HepG2 (cell line): ENCODE results near the gene ZNF24. TPM values are rescaled to one million over a fixed set of nuclear protein-coding genes. Genes with fewer than 3 reads are reported as not detected.
A peak's percentile ranks its signal among the peaks of the same experiment; 100 is the strongest.

ENCODE experiments used
- DDIT3 ChIP-seq: sonication (generic); formaldehyde crosslinking; IDR thresholded peaks from 2 replicates; pipeline ENCODE4 v1.4.0; 2020; ENCODE audit warnings: mild to moderate bottlenecking, missing genetic modification reagents
- ETS1 ChIP-seq: sonication (generic); formaldehyde crosslinking; IDR thresholded peaks from 2 replicates; pipeline ENCODE4 v1.4.0; 2020; ENCODE audit warnings: missing genetic modification reagents
- FOSL2 ChIP-seq: sonication (generic); formaldehyde crosslinking; IDR thresholded peaks from 2 replicates; pipeline ENCODE4 v1.4.0; 2020; ENCODE audit warnings: missing genetic modification reagents
- FOXO1 ChIP-seq: sonication (generic); formaldehyde crosslinking; IDR thresholded peaks from 2 replicates; pipeline ENCODE4 v1.4.0; 2020; ENCODE audit warnings: missing genetic modification reagents
- HDAC6 ChIP-seq: fragments of 200-600 bp; sonication (generic); IDR thresholded peaks from 2 replicates; pipeline ENCODE4 v1.7.0; 2017; ENCODE audit warnings: mild to moderate bottlenecking, antibody characterized with exemption, low read length, low read depth
- KLF9 ChIP-seq: IDR thresholded peaks from 2 replicates; pipeline ENCODE4 v1.6.1; 2016; ENCODE audit warnings: low read depth
- MTF2 ChIP-seq: sonication (generic); formaldehyde crosslinking; IDR thresholded peaks from 2 replicates; pipeline ENCODE4 v1.5.0; 2020; ENCODE audit warnings: missing genetic modification reagents, borderline replicate concordance
- RERE ChIP-seq: IDR thresholded peaks from 2 replicates; pipeline ENCODE4 v1.6.1; 2016; ENCODE audit warnings: low read depth, missing genetic modification reagents, missing compliant biosample characterization
- SIX1 ChIP-seq: sonication (generic); formaldehyde crosslinking; IDR thresholded peaks from 2 replicates; pipeline ENCODE4 v1.4.0; 2020; ENCODE audit warnings: missing genetic modification reagents, borderline replicate concordance
- SMYD3 ChIP-seq: sonication (generic); formaldehyde crosslinking; IDR thresholded peaks from 2 replicates; pipeline ENCODE4 v1.8.1; 2023; ENCODE audit warnings: mild to moderate bottlenecking, missing genetic modification reagents
- TAF1 ChIP-seq: sonication (generic); formaldehyde crosslinking; IDR thresholded peaks from 2 replicates; pipeline ENCODE4 v1.4.0; 2020; ENCODE audit warnings: missing genetic modification reagents
- XRCC5 ChIP-seq: fragments of 200-400 bp; formaldehyde crosslinking; optimal IDR thresholded peaks from 2 replicates; pipeline ENCODE3; 2017; ENCODE audit warnings: mild to moderate bottlenecking, low read length
- ZBED4 ChIP-seq: sonication (generic); formaldehyde crosslinking; IDR thresholded peaks from 2 replicates; pipeline ENCODE4 v1.4.0; 2020; ENCODE audit warnings: missing genetic modification reagents, borderline replicate concordance
- ZNF292 ChIP-seq: sonication (generic); formaldehyde crosslinking; IDR thresholded peaks from 2 replicates; pipeline ENCODE4 v1.8.1; 2022; ENCODE audit warnings: mild to moderate bottlenecking, low read depth, missing genetic modification reagents, borderline replicate concordance
- ZNF354B ChIP-seq: sonication (generic); formaldehyde crosslinking; IDR thresholded peaks from 2 replicates; pipeline ENCODE4 v1.8.0; 2022; ENCODE audit warnings: mild to moderate bottlenecking, missing genetic modification reagents
- ZNF446 ChIP-seq: sonication (generic); formaldehyde crosslinking; IDR thresholded peaks from 2 replicates; pipeline ENCODE4 v1.5.0; 2020; ENCODE audit warnings: mild to moderate bottlenecking, missing genetic modification reagents
- ZNF672 ChIP-seq: sonication (generic); formaldehyde crosslinking; IDR thresholded peaks from 2 replicates; pipeline ENCODE4 v1.8.1; 2022; ENCODE audit warnings: missing genetic modification reagents
- ZNF7 ChIP-seq: IDR thresholded peaks from 2 replicates; pipeline ENCODE4 v1.6.1; 2016; ENCODE audit warnings: missing biosample characterization, missing genetic modification reagents
- ZZZ3 ChIP-seq: sonication (generic); formaldehyde crosslinking; IDR thresholded peaks from 2 replicates; pipeline ENCODE4 v1.4.0; 2020; ENCODE audit warnings: missing genetic modification reagents, mild to moderate bottlenecking, borderline replicate concordance
- polyA plus RNA-seq, 8 experiments: library from polyadenylated mRNA; depleted of rRNA in 3 of 8; stranded (reverse) in 7 of 8; unstranded in 1 of 8; fragments of >200 nt; fragmentation: Illumina TruSeq in 4 of 8; extraction: Trizol in 4 of 8; gene quantifications; 2 replicates each; pipeline versions ENCODE4 v1.2.1 to v1.2.3, GENCODE V29; 2011 to 2016; ENCODE audit warnings: low read depth in 4 of 8, missing spikeins in 1 of 8, mixed read lengths in 1 of 8; ENCODE audit not compliant: insufficient read depth in 1 of 8
- total RNA-seq, 5 experiments: library from RNA; depleted of rRNA; stranded (reverse); fragments of >200 nt; fragmentation: Illumina TruSeq; extraction: Trizol; gene quantifications; 2 replicates each; pipeline ENCODE4 v1.2.3, GENCODE V29; 2016; ENCODE audit warnings: low read depth in 1 of 5

The ZNF24 gene
- total and polyA plus RNA-seq, 2 of the 13 experiments (the other 11 are each of a cell fraction or from before 2014, with no cell fraction given) = 19.5 to 41.1 TPM

GRCh38 chr18:35343936-35344735, at the start of gene ZNF24 (continued):
- TF ChIP-seq SMYD3 (CRISPR knock-in tag) (0 out of 2 replicates have a peak, but pooled peaks have one; percentile 65), ZNF354B (CRISPR knock-in tag) (0 out of 2 replicates have a peak, but pooled peaks have one; percentile 48), FOXO1 (CRISPR knock-in tag) (no peak; the same call in 1 of the 2 replicates), RERE (CRISPR knock-in tag) (peak; percentile 25; the same call in 1 of the 2 replicates), ZNF292 (CRISPR knock-in tag) (no peak), FOSL2 (CRISPR knock-in tag) (no peak; the same call in 1 of the 2 replicates), DDIT3 (no peak), ZZZ3 (CRISPR knock-in tag) (peak; percentile 51; the same call in 1 of the 2 replicates), HDAC6 (no peak), ZNF672 (no peak), ZBED4 (CRISPR knock-in tag) (peak; percentile 100), ZNF7 (CRISPR knock-in tag) (0 out of 2 replicates have a peak, but pooled peaks have one; percentile 40), TAF1 (peak; percentile 57), ZNF446 (CRISPR knock-in tag) (no peak), KLF9 (CRISPR knock-in tag) (no peak), ETS1 (no peak), XRCC5 (no peak), SIX1 (CRISPR knock-in tag) (no peak), MTF2 (CRISPR knock-in tag) (no peak)
